NCI-H82 (cell line): ENCODE measurements around the gene TMEM63C.
"Not testable (repeated sequence)": the region's sequence is repeated elsewhere in the genome, so short reads cannot be mapped to it uniquely, and the experiment has no call there.

ENCODE experiments used
- DNase-seq: peaks from one replicate; lab custom pipeline; 2025; lab: John Stamatoyannopoulos, UW

TMEM63C gene

DNA sequence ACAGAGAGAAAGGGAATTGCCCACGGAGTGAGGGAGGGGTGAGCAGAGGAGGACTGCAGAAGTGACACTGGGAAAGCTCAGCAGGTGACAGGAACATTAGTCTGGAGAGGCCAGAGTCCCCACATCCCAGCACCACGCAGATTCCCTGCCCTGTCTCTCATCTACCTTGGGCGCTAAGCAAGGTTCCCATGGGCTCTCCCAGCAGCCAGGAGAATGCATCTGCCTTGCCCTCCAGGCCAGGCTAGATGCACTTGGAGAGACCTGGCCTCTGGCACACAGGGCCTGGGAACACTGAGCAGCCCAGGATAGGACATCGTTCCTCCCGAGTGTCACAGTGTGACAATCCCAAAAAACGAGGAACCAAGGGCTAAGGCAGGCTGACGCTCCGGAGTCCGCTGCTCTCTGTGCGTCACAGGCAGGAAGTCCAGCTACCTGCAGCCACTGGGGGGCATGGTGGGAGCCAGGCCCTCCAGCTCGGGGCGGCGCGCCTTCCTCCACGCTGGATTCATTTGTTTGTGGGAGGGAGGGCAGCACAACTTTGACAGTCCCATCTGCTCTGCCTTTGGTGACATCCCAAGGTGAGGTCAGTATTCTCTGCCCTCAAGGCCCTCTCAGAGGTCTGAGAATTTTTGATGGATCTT, 94.8 kb downstream of the TMEM63C start:
- no peak for DNase-seq

DNA sequence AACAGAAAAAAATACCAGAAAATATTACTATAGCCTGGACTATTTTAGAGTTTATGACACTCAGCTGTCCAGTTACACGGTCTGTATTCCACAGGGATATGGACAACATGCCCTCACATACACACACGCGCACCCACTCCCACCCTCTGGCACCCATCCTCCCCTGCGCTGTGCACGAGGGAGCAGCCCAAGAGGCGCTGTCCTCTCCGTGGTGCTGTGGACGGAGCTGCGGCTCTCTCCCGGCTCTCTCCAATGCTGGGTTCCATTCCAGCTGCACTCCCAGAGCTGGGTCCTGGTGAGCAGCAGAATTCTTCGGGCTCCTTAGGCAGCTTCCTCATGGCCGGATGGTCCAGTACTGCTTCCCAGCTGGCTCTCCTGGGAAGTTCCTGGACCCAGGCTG, 95.4 kb downstream of the TMEM63C start:
- no peak for DNase-seq

DNA sequence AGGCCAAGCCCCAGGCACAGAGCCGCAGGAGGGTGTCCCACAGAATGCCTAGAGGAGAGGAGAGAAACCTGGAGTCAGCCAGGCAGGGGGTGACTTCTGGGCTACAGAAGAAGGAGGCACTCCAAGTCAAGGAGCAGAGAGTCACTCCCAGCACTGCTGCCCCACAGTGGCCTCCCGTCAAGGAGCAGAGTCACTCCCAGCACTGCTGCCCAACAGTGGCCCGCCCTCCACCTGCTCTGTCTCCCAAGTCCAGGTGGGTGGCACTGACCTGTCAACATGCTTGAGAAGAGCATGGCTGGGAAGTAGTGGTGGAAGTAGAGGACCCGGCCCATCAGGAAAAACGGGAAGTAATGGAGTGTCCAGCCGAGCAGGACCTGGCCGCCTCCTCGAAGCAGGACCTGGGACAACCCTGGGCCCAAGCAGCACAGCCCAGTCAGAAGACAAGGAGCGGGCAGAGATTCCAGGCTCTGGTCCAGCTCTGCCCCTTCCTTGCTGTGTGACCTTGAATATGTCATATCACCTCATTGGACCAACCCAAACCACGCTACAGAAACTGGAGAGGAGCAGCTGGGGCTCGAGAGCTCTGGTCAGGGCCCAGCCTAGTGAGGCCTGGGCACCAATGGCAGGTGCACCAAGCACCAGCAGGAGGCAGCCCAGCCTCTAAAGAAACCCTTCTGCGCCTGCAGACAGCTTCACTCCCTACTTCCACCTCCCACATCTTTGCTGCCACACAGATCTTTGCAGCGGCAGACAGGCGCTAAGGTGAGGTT, 97.0 kb downstream of the TMEM63C start:
- no peak for DNase-seq

DNA sequence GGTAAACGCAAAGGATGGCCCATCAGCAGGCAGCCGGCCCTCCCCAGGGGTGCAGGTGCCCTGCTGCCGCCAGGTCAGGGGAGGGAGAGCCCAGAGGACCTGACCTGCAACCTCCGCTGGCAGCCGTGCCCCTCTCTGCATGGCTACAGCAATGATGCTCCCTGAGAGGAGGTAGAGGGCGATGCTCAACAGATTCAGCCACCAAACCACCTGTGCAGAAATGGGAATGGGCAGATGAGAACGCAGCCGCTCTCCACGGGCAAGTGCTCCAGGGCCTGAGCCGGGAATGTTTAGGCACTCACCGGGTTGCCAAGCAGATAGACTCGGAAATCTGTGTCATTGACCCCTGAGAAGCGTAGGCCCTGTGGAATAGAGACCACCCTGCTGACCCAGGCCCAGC, 98.1 kb downstream of the TMEM63C start:
- no peak for DNase-seq

DNA sequence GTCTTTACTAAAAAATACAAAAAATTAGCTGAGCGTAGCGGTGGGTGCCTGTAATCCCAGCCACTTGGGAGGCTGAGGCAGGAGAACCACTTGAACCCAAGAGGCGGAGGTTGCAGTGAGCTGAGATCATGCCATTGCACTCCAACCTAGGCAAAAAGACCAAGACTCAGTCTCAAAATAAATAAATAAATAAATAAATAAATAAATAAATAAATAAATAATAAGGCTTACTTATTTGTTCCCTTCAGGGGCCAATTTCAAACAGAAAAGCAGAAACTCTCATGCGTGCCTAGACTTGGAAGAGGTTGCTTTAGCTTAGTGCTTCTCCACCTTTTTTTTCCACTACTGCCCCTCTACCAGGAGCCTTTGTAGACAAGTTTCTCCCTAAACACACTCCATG, 99.3 kb downstream of the TMEM63C start:
- not testable (repeated sequence) for DNase-seq

DNA sequence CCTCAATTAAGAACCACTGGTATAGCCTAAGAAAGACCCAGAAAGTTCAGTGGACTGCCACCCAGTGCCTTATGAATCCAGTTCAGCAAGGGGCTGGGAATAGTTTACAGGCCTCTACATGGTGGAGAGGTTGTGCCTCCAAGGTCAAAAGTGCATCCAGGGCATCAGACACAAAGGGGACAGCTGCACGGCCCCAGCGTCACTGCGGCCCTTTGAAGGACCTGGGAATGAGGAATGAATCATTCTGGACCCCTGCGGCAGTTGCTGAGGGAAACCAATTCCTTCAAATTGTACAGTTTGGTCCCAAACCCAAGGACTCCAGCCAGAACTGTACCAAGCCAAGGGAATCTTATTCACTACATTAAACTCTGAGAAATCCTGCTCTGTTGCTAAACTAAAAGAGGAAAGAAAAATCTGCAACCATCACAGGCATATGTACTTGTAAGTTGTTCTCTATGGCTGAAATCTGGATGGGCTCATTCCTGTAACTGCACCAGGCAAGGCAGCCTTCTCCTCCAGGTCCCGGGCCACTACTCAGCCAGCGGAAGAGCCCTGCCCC, 100.3 kb downstream of the TMEM63C start:
- no peak for DNase-seq

DNA sequence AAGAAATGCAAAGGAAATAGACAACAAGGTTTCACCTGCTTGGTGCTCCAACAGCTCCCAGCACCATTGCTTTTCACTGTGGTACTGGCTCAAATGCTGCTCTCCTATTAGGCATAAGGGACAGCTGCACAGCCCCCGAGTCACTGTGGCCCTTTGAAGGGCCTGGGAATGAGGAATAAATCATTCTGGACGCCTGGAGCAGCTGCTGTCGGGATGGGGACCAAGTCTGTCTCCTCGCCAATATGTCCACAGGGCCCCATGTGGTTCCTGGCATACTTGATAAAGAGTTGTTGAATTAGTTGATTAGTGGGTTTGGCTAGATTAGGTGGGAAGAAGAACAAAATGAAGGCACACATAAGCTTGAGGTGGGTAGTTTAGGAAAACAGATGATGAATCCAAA, 102.5 kb downstream of the TMEM63C start:
- DNase-seq: no peak

DNA sequence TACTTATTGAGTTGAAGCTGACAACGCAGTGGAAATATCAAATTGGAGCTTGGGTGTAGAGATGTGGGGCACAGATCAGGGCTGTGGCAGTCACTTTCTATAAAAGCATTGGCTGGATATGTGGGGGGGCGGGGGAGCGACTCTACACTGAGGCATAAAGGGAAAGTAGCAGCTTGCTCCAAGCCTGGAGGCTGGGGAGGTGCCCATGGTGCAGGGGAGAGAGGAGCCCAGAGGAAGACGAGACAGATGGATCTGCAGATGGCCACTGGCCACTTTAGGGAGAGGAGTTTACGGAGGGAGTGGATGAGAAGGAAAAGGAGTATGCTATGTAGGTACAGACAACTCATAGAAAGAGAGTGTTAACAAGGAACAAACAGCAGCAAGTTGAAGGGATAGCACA, 102.9 kb downstream of the TMEM63C start:
- no peak for DNase-seq

DNA sequence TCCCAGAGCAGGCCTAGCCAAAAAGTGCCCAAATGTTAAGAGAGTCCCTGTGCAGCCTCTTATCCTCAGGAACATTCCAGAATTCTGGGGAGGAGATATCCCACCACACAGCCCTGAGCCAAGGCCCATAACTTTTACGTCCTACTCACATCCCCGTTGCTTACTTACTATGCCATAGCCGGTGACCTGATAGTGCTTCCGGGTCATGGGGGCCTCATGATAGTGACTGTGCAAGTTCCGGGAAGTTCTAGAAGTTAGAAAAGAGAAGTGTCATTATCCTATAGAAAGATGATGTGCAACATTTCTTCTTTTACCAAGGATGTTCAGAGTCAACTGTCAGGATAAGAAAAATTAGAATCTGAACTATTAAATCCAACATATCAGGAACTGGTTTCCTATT, 105.0 kb downstream of the TMEM63C start:
- DNase-seq: no peak

DNA sequence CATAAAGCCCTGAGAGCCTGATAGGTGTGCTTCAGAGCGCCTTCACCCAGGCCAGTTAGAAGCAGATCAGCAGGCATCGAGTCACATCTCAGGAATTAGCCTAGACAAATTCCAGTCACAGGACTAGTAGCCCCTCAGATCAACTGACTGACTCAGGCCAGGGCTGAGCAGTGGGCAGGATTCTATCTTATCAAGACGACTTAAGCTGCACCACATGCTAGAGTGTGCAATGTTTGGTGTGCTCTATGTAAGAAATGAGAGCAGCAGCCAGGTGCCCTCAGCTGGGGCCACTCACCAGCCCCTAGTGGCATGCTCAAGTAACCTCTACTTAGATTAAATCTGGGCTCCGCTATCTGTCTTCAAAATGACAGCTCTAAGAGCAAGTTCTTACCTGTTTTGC, 109.1 kb downstream of the TMEM63C start:
- DNase-seq: peak; percentile 33

DNA sequence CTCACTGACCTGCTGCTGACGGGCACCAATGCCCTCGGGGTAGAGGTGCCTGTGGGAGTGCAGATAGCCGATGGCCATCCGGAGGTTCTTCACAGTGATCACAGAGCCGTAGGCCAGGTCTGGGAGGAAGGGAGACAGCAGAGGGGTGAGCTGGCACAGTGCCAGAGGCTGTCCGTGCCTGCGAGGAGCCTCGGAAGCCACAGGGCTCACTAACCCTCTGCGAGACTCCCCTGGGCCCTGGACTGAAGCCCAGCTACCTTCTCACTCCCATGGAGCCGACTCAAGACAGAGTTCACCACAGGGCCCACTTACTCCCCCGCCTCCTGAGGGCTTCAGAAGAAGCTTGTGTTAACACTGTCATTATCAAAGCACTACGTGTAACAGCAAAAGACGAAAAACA, 114.6 kb downstream of the TMEM63C start:
- peak; percentile 39 for DNase-seq

DNA sequence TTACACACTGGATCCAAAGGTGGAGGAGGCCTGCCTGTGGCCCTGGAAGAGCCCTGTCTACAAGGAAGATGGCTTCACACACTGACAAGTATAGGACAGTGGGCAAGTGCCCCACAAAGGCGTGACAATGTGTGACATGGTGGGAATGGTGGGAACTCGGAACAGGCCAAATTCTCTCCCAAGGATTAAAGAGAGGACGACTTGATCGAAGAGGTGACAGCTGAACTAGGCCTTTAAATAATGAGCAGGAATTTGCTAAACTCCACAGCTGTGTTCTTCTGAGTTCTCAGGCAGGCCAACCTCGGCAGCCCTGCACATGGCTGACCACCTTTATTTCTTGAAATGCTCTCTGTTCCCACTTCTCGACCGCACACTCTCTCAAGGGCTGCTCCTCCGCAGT, 115.3 kb downstream of the TMEM63C start:
- no peak for DNase-seq

DNA sequence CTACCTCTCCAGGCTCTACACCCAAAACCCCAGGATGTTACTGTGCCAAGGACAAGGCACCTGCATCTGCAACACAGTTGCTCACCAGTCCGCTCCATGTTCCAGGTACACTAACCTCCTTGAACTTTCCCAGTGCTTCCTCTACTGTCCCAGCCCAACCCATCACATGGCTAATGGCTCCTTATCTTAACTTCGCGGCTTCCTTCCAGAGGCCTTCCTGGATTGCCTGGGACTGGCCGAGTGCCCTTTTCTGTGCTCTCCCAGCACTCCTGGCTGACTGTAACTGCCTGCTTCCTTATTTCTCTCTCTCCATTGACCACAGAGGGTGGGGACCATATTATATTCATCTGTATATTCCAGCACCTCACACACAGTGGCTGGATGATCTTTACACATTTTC, 118.2 kb downstream of the TMEM63C start:
- DNase-seq: no peak

DNA sequence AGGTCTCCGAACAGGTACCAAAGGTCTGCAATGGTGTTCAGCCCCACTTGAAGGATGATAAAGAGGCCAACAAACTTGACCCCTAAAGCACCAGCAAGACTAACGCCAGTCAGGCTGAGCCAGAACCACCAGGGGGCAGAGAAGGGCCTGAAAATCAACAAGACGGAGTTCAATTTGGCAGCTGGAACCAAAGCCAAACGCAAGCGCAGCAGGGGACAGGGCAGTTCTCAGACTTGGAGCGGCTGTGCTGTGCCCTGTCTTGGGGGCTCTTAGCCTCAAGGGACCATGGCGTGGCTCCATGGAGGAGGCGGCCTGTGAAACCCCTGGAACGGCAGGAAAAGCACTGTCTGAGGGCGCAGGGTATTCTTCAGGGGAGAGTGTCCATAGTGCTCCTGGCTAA, 119.5 kb downstream of the TMEM63C start:
- peak; percentile 87 for DNase-seq

DNA sequence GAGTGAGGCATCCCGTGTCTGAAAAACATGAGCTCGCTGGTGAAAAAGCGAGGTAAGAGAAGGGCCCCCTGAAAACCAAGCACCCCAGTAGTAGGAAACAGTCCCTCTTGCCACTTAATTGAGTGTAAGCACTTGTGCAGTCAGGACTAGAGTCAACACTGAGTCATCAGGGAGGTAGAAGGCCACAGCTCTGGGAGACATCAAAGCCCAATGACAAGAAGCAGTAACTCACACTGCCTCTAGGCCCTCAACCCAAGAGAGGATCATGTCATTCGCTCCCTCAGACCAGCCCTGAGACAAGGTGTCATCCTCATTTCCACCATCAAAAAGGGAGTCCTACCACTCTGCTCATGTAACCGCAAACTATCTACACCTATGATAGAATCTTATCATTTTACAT, 121.3 kb downstream of the TMEM63C start:
- DNase-seq: peak; percentile 86

DNA sequence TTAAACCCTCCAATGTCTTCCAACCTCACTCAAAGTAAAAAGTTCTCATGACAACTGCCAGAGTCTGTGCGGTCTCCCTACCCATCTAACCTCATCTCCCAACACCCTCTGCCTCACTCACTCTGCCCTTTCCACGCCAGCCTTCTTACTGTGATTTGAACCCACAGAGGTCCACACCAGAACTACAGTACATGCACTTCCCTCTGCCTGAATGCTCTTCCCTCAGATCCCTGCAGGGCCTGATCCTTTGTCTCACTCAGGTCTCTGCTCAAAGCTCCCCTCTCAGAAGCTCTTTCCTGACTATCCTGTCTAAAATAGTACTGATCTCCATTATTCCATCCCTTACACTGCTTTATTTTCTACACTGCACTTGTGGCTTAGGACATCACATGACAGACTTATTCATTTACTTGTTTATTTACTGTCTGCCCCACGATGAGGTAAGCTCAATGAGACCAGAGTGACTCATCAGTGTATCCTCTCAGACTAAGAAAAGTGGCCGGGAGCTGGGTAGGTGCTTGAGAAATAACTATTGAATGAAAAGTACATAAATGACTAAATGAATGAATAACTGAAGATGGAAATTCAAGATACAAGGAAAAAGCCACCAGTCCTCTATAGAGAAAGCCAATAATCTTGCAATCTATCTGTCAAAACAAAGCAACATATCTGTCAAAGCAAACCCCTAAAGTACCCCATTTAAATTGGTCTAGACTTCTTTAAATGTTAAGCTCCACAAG, 122.0 kb downstream of the TMEM63C start:
- peak; percentile 83 for DNase-seq

DNA sequence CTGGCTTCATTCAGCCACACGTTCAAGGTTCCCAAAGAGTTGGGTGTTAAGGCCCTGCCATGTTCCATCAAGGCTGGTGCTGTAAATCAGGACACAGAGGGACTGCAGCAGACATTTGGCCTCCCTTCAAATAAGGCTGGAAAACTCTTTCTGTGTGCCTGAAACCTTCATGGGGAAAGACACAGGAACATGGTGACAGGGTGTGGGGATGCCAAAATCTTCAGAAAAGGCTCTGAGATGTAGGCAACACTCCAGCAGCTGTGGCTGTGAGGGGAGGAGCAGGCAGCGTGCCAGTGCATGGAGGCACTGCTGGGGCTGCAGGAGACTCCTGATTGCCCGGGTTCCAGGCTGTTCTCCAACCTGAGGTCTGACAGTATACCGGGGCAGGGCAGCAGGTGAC, 124.1 kb downstream of the TMEM63C start:
- DNase-seq: no peak

DNA sequence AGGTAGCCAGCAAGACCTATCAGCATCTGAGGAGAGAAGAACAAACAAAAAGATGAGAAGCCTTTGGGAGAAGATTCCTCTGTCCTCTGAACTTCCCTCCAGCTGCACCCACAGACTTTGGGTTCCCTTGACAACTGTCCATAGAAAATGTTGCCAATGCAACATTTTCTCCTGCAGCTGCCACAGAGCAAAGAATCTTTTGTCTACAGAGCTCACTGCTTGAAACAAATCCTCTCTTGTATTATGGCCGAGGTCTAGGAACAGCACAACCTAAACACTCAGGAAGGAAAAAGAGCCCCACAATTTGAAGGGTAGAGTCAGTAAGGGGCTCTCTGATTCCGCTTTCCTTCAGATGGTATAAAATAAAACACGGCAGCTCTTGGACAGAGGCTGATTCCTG, 124.8 kb downstream of the TMEM63C start:
- no peak for DNase-seq

DNA sequence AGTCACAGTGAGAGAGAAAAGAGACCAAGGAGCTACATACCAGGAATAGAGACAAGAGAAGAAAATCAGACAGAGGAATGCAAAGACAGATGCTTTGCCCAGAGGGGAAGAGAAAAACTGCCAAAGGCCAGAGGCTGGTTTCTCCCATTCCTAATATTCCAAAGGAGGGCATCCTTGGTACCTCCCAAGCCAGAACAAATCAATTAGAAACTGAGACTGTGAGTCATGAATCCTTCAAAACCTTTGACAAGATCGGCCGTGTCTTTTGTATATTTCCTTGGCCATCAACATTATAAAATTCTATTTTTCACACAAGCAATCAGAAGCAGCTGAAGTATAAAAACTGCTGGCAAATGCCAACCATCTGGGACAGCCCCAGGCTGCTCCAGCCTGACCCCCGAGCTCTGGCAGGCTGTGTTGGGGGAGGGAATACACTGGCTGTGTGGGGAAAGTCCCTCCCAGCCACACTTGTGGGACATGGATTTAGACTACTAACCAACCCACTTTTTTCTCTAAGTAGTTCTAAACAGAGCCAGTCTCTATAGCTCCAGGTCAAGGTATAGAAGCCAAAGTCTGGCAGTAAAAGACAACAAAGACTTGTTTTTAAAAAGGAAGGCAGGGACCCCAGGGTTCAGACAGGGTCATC, 125.4 kb downstream of the TMEM63C start:
- DNase-seq: peak; percentile 57
